HepG2 (cell line): ENCODE measurements around the gene DOCK1.

ENCODE experiments used
- ADNP ChIP-seq: sonication (generic); formaldehyde crosslinking; IDR thresholded peaks from 2 replicates; pipeline ENCODE4 v1.4.0; 2020; ENCODE audit warnings: missing genetic modification reagents
- CTCF ChIP-seq: sonication (generic); formaldehyde crosslinking; IDR thresholded peaks from 2 replicates; pipeline ENCODE4 v1.5.0; 2020; ENCODE audit warnings: mild to moderate bottlenecking, missing genetic modification reagents, moderate library complexity
- FOXP4 ChIP-seq: sonication (generic); formaldehyde crosslinking; IDR thresholded peaks from 2 replicates; pipeline ENCODE4 v1.4.0; 2020; ENCODE audit warnings: missing genetic modification reagents
- NFYB ChIP-seq: sonication (generic); formaldehyde crosslinking; IDR thresholded peaks from 2 replicates; pipeline ENCODE4 v1.4.0; 2020; ENCODE audit warnings: missing genetic modification reagents
- PATZ1 ChIP-seq: sonication (generic); formaldehyde crosslinking; IDR thresholded peaks from 2 replicates; pipeline ENCODE4 v1.4.0; 2020; ENCODE audit warnings: missing genetic modification reagents
- RXRA ChIP-seq: sonication (generic); formaldehyde crosslinking; IDR thresholded peaks from 2 replicates; pipeline ENCODE4 v1.5.1; 2020; ENCODE audit warnings: missing genetic modification reagents
- STAT6 ChIP-seq: sonication (generic); formaldehyde crosslinking; IDR thresholded peaks from 2 replicates; pipeline ENCODE4 v1.4.0; 2020; ENCODE audit warnings: missing genetic modification reagents, mild to moderate bottlenecking, borderline replicate concordance
- TOPORS ChIP-seq: sonication (generic); formaldehyde crosslinking; IDR thresholded peaks from 2 replicates; pipeline ENCODE4 v1.8.0; 2023; ENCODE audit warnings: mild to moderate bottlenecking, missing genetic modification reagents
- ZNF232 ChIP-seq: sonication (generic); formaldehyde crosslinking; IDR thresholded peaks from 2 replicates; pipeline ENCODE4 v1.4.0; 2020; ENCODE audit warnings: missing genetic modification reagents, borderline replicate concordance
- ZNF816 ChIP-seq: sonication (generic); formaldehyde crosslinking; IDR thresholded peaks from 2 replicates; pipeline ENCODE4 v1.8.0; 2022; ENCODE audit warnings: missing genetic modification reagents, mild to moderate bottlenecking, borderline replicate concordance
- ZSCAN30 ChIP-seq: sonication (generic); formaldehyde crosslinking; IDR thresholded peaks from 2 replicates; pipeline ENCODE4 v1.5.0; 2020; ENCODE audit warnings: mild to moderate bottlenecking, missing genetic modification reagents

- no peak for TF ChIP-seq ZSCAN30
- no peak for TF ChIP-seq NFYB (CRISPR knock-in tag)
- TF ChIP-seq PATZ1 (CRISPR knock-in tag): peak; percentile 51
- no peak for TF ChIP-seq RXRA
- no peak for TF ChIP-seq TOPORS (CRISPR knock-in tag)
- no peak for TF ChIP-seq STAT6
- no peak for TF ChIP-seq CTCF (CRISPR knock-in tag)
- no peak for TF ChIP-seq ZNF232 (CRISPR knock-in tag)
- no peak for TF ChIP-seq ZNF816 (CRISPR knock-in tag)
- TF ChIP-seq FOXP4: no peak
- TF ChIP-seq ADNP (CRISPR knock-in tag): no peak
These were observed 812 bp downstream of the DOCK1 start for GRCh38 chr10:126905776-126906703.
